Stomach smooth muscle (tissue), 2 donors: ENCODE measurements around the gene PDE10A.

ENCODE experiments used
- H3K27ac ChIP-seq: one replicate; pipeline ENCODE4 v1.7.0; 2013; ENCODE audit warnings: mild to moderate bottlenecking, low read length, inconsistent platforms
- H3K27me3 ChIP-seq, 2 donors: one replicate each; pipeline ENCODE4 v1.7.0; 2013; ENCODE audit warnings: low read length in 2 of 2; ENCODE audit not compliant: insufficient read depth in 2 of 2, control insufficient read depth in 1 of 2
- H3K36me3 ChIP-seq, 2 donors: one replicate each; pipeline ENCODE4 v1.7.0; 2013; ENCODE audit warnings: low read length in 2 of 2; ENCODE audit not compliant: control insufficient read depth in 2 of 2, insufficient read depth in 2 of 2
- H3K4me1 ChIP-seq: one replicate; pipeline ENCODE4 v1.7.0; 2013; ENCODE audit warnings: low read length; ENCODE audit not compliant: control insufficient read depth, insufficient read depth
- H3K4me3 ChIP-seq, 2 donors: one replicate each; pipeline ENCODE4 v1.7.0; 2013; ENCODE audit warnings: low read length in 2 of 2
- H3K9ac ChIP-seq, 2 donors: one replicate each; pipeline ENCODE4 v1.7.0; 2013; ENCODE audit warnings: low read length in 2 of 2, mild to moderate bottlenecking in 1 of 2
- H3K9me3 ChIP-seq, 2 donors: one replicate each; pipeline ENCODE4 v1.7.0; 2013; ENCODE audit warnings: low read length in 2 of 2; ENCODE audit not compliant: control insufficient read depth in 2 of 2
- donor health status: healthy.
- donor health status: Pancreatic carcinoma.

PDE10A gene

GRCh38 chr6:165640806-165641205, 22.2 kb downstream of the PDE10A start:
- no peak overlapping the region for H3K9ac ChIP-seq
- no peaks in the 10 kb centered on the region for H3K36me3 ChIP-seq
- H3K4me3 ChIP-seq: no peak overlapping the region
- peaks cover 0 to 9% of the 10 kb centered on the region in 2 donors for H3K27me3 ChIP-seq
- H3K9me3 ChIP-seq: no peaks in the 10 kb centered on the region
- no peak overlapping the region for H3K27ac ChIP-seq
- peaks cover 6% of the 10 kb centered on the region for H3K4me1 ChIP-seq

GRCh38 chr6:165638530-165638929, 24.5 kb downstream of the PDE10A start:
- Histone ChIP-seq H3K27ac (no peak overlapping the region), H3K9me3 (no peaks in the 10 kb centered on the region), H3K27me3 (peaks cover 6 to 7% of the 10 kb centered on the region in 2 donors), H3K36me3 (no peaks in the 10 kb centered on the region), H3K4me1 (peaks cover 6% of the 10 kb centered on the region), H3K4me3 (no peak overlapping the region), H3K9ac (no peak overlapping the region)

GRCh38 chr6:165637586-165637985, 25.5 kb downstream of the PDE10A start:
- H3K27me3 ChIP-seq: peaks cover 6 to 7% of the 10 kb centered on the region in 2 donors
- no peaks in the 10 kb centered on the region for H3K36me3 ChIP-seq
- no peak overlapping the region for H3K27ac ChIP-seq
- H3K9me3 ChIP-seq: no peaks in the 10 kb centered on the region
- H3K9ac ChIP-seq: no peak overlapping the region
- H3K4me1 ChIP-seq: peaks cover 6% of the 10 kb centered on the region
- peak overlapping the region in 1 of 2 donors; percentile 3 for H3K4me3 ChIP-seq

- H3K4me3 ChIP-seq: no peak overlapping the region
- no peak overlapping the region for H3K9ac ChIP-seq
- no peak overlapping the region for H3K27ac ChIP-seq
- peaks cover 4 to 7% of the 10 kb centered on the region in 2 donors for H3K27me3 ChIP-seq
- H3K36me3 ChIP-seq: no peaks in the 10 kb centered on the region
- H3K9me3 ChIP-seq: no peaks in the 10 kb centered on the region
- H3K4me1 ChIP-seq: peaks cover 6% of the 10 kb centered on the region
Measured at GRCh38 chr6:165636402-165637048, 26.5 kb downstream of the PDE10A start.

GRCh38 chr6:165635965-165636364, 27.1 kb downstream of the PDE10A start:
- Histone ChIP-seq H3K4me3 (no peak overlapping the region), H3K36me3 (no peaks in the 10 kb centered on the region), H3K9ac (no peak overlapping the region), H3K9me3 (no peaks in the 10 kb centered on the region), H3K4me1 (peaks cover 6% of the 10 kb centered on the region), H3K27me3 (peaks cover 2 to 7% of the 10 kb centered on the region in 2 donors), H3K27ac (no peak overlapping the region)

GRCh38 chr6:165634101-165634880, 28.8 kb downstream of the PDE10A start:
- Histone ChIP-seq H3K4me1 (peaks cover 6% of the 10 kb centered on the region), H3K9me3 (no peaks in the 10 kb centered on the region), H3K27ac (no peak overlapping the region), H3K9ac (no peak overlapping the region), H3K27me3 (peaks cover 2 to 7% of the 10 kb centered on the region in 2 donors), H3K4me3 (no peak overlapping the region), H3K36me3 (no peaks in the 10 kb centered on the region)

GRCh38 chr6:165632194-165632593, 30.8 kb downstream of the PDE10A start:
- H3K9me3 ChIP-seq: no peaks in the 10 kb centered on the region
- H3K4me3 ChIP-seq: no peak overlapping the region
- H3K4me1 ChIP-seq: peaks cover 2% of the 10 kb centered on the region
- peaks cover 0 to 7% of the 10 kb centered on the region in 2 donors for H3K27me3 ChIP-seq
- H3K36me3 ChIP-seq: no peaks in the 10 kb centered on the region
- H3K27ac ChIP-seq: no peak overlapping the region
- no peak overlapping the region for H3K9ac ChIP-seq

GRCh38 chr6:165630544-165630953, 32.5 kb downstream of the PDE10A start:
- Histone ChIP-seq H3K27me3 (peaks cover 0 to 7% of the 10 kb centered on the region in 2 donors), H3K27ac (no peak overlapping the region), H3K36me3 (no peaks in the 10 kb centered on the region), H3K4me1 (no peaks in the 10 kb centered on the region), H3K4me3 (no peak overlapping the region), H3K9ac (no peak overlapping the region), H3K9me3 (no peaks in the 10 kb centered on the region)

- no peaks in the 10 kb centered on the region for H3K27me3 ChIP-seq
- no peaks in the 10 kb centered on the region for H3K4me1 ChIP-seq
- no peak overlapping the region for H3K27ac ChIP-seq
- no peak overlapping the region for H3K4me3 ChIP-seq
- no peaks in the 10 kb centered on the region for H3K36me3 ChIP-seq
- no peak overlapping the region for H3K9ac ChIP-seq
- no peaks in the 10 kb centered on the region for H3K9me3 ChIP-seq
Measured at GRCh38 chr6:165628955-165629354, 34.1 kb downstream of the PDE10A start.

GRCh38 chr6:165627366-165627765, 35.7 kb downstream of the PDE10A start:
- no peaks in the 10 kb centered on the region for H3K4me1 ChIP-seq
- no peaks in the 10 kb centered on the region for H3K9me3 ChIP-seq
- H3K36me3 ChIP-seq: no peaks in the 10 kb centered on the region

GRCh38 chr6:165626711-165627110, 36.3 kb downstream of the PDE10A start:
- no peaks in the 10 kb centered on the region for H3K4me1 ChIP-seq
- H3K9me3 ChIP-seq: no peaks in the 10 kb centered on the region
- H3K27me3 ChIP-seq: no peaks in the 10 kb centered on the region
- no peaks in the 10 kb centered on the region for H3K36me3 ChIP-seq
- H3K4me3 ChIP-seq: no peak overlapping the region
- H3K27ac ChIP-seq: no peak overlapping the region
- no peak overlapping the region for H3K9ac ChIP-seq

More at GRCh38 chr6:165627366-165627765, 35.7 kb downstream of the PDE10A start:
- no peaks in the 10 kb centered on the region for H3K27me3 ChIP-seq
- no peak overlapping the region for H3K4me3 ChIP-seq
- no peak overlapping the region for H3K9ac ChIP-seq
- no peak overlapping the region for H3K27ac ChIP-seq
